K562 (cell line): ENCODE results near the gene ARMC12.

Experiments used
- CTCF ChIP-seq, 3 experiments: IDR thresholded peaks in 2 of 3; conservative IDR thresholded peaks in 1 of 3; 2 replicates each; pipeline ENCODE4 v1.5.1; 2011 to 2012; ENCODE audit warnings: low read length in 3 of 3, mild to moderate bottlenecking in 3 of 3, control low read depth in 2 of 3, improper control_type of control experiment in 1 of 3, inconsistent platforms in 1 of 3, low read depth in 1 of 3, mixed read lengths in 1 of 3, moderate library complexity in 1 of 3; ENCODE audit not compliant: insufficient read depth in 2 of 3
- EWSR1 ChIP-seq: fragments of 450-650 bp; IDR thresholded peaks from 2 replicates; pipeline ENCODE4 v1.6.1; 2018; ENCODE audit warnings: borderline replicate concordance, mild to moderate bottlenecking, low read depth, moderate library complexity; ENCODE audit not compliant: partially characterized antibody
- EZH2 ChIP-seq: IDR thresholded peaks from 2 replicates; pipeline ENCODE4 v1.6.1; 2012; ENCODE audit warnings: low read depth, mild to moderate bottlenecking, inconsistent platforms, low read length, borderline replicate concordance
- HMG20B ChIP-seq: fragments of 250-450 bp; sonication (Bioruptor Pico); IDR thresholded peaks from 2 replicates; pipeline ENCODE4 v1.5.0; 2021; ENCODE audit warnings: mild to moderate bottlenecking
- KDM1A ChIP-seq, 2 experiments: fragments of 450-650 bp; IDR thresholded peaks; 2 replicates each; pipeline ENCODE4 v1.6.1; 2016; ENCODE audit warnings: mild to moderate bottlenecking in 2 of 2
- POLR2A ChIP-seq: fragments of 450-650 bp; conservative IDR thresholded peaks from 2 replicates; pipeline ENCODE4 v1.6.1; 2016
- RB1 ChIP-seq: fragments of 450-650 bp; IDR thresholded peaks from 2 replicates; pipeline ENCODE4 v1.6.1; 2017; ENCODE audit warnings: low read depth, mild to moderate bottlenecking
- SRF ChIP-seq, 2 experiments: fragments of 250-450, 450-650 bp in 1 of 2; sonication (Bioruptor Pico) in 1 of 2; sonication (generic) in 1 of 2; formaldehyde crosslinking; IDR thresholded peaks; 2 replicates each; pipeline versions ENCODE4 v1.5.0 to v1.5.1; 2020 to 2022; ENCODE audit warnings: mild to moderate bottlenecking in 1 of 2, missing genetic modification reagents in 1 of 2
- TAL1 ChIP-seq: fragments of 450-650 bp; IDR thresholded peaks from 2 replicates; pipeline ENCODE4 v1.6.1; 2016; ENCODE audit warnings: mild to moderate bottlenecking
- TCF7L2 ChIP-seq: fragments of 150-350 bp; IDR thresholded peaks from 2 replicates; pipeline ENCODE4 v1.6.1; 2016; ENCODE audit warnings: low read depth, mild to moderate bottlenecking, low read length, moderate library complexity
- TEAD4 ChIP-seq, 2 experiments: sonication (generic) in 1 of 2; formaldehyde crosslinking in 1 of 2; IDR thresholded peaks; 2 replicates each; pipeline versions ENCODE4 v1.6.1 to v1.8.0; 2012 to 2022; ENCODE audit warnings: borderline replicate concordance in 1 of 2, inconsistent platforms in 1 of 2, low read length in 1 of 2, mild to moderate bottlenecking in 1 of 2, missing genetic modification reagents in 1 of 2
- ZBTB40 ChIP-seq, 2 experiments: fragments of 450-650 bp in 1 of 2; sonication (generic) in 1 of 2; formaldehyde crosslinking in 1 of 2; IDR thresholded peaks; 2 replicates each; pipeline versions ENCODE4 v1.7.1 to v1.9.0; 2016 to 2022; ENCODE audit warnings: inconsistent platforms in 1 of 2, mild to moderate bottlenecking in 1 of 2, missing genetic modification reagents in 1 of 2
- ZKSCAN1 ChIP-seq: fragments of 150-350 bp; IDR thresholded peaks from 2 replicates; pipeline ENCODE4 v1.6.1; 2016; ENCODE audit warnings: low read depth, low read length
- ZNF589 ChIP-seq: fragments of 200-800 bp; sonication (Bioruptor generic); IDR thresholded peaks from 2 replicates; pipeline ENCODE4 v1.6.1; 2016; ENCODE audit warnings: low read depth, missing genetic modification characterization, missing compliant biosample characterization

GRCh38 chr6:35745509-35745908 lies 8.7 kb downstream of the ARMC12 start:
- TF ChIP-seq ZKSCAN1 (no peak), EWSR1 (no peak), TEAD4 (IDR thresholded peaks at IDR 0.05; ENCODE audit: low read length) (no peak), TEAD4 (CRISPR knock-in tag; IDR thresholded peaks at IDR 0.05; ENCODE audit: borderline replicate concordance) (no peak), CTCF (IDR thresholded peaks at IDR 0.05 in 2 of 3, conservative IDR thresholded peaks at IDR 0.05 in 1 of 3; ENCODE audit: insufficient read depth in 2 of 3, low read depth in 1 of 3, low read length in 3 of 3) (no peak), KDM1A (IDR thresholded peaks at IDR 0.05) (no peak), HMG20B (no peak), RB1 (no peak), ZNF589 (CRISPR knock-in tag) (no peak), ZBTB40 (IDR thresholded peaks at IDR 0.05) (no peak), ZBTB40 (CRISPR knock-in tag; IDR thresholded peaks at IDR 0.05) (no peak), EZH2 (no peak), POLR2A (no peak), TCF7L2 (no peak), TAL1 (no peak), SRF (CRISPR knock-in tag; IDR thresholded peaks at IDR 0.05) (no peak)
